Fibroblast of skin of scalp (primary cell): ENCODE data around the gene SCCPDH.
A peak's percentile ranks its signal among the peaks of the same experiment; 100 is the strongest.
"Not testable (repeated sequence)": the region's sequence is repeated elsewhere in the genome, so short reads cannot be mapped to it uniquely, and the experiment has no call there.

Experiments used
- DNase-seq: peaks from one replicate; pipeline ENCODE4 v3.0.0-alpha.2; 2013

The SCCPDH gene

DNA sequence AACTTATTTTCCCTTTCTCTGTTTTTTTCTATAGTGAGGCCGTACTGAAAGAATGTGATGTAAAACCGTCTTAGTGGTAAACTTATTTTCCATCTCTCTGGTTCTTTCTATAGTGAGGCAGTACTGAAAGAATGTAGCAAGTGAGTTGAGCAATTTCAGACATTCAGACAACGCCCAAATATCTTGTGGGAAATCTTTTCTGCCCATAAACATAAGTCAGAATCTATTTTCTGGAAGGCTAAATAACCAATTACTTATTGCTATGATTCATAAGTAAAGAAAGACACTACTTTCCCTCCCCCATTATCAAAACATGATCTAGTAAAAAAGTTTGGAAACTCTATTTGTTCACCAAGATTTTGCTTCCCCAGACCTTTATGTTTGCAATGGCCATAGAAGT lies 18.8 kb upstream of the SCCPDH start:
- peak; percentile 97 for DNase-seq

DNA sequence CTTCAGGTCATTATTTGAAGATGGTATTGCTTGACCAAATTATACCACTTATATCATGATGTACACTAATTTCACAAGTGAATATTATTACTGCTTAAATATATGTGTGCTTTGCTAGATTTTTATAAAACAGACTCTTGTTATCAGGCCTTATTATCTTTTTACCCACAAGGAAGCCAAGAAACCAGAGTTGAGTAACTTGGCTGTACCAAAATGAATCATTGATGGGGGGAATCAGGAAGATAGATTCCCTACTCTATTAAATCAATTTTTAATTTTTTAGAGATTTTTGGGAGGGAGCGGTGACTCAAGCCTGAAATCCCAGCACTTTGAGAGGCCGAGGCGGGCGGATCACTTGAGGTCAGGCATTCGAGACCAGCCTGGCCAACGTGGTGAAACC lies 16.0 kb upstream of the SCCPDH start:
- DNase-seq: no peak

DNA sequence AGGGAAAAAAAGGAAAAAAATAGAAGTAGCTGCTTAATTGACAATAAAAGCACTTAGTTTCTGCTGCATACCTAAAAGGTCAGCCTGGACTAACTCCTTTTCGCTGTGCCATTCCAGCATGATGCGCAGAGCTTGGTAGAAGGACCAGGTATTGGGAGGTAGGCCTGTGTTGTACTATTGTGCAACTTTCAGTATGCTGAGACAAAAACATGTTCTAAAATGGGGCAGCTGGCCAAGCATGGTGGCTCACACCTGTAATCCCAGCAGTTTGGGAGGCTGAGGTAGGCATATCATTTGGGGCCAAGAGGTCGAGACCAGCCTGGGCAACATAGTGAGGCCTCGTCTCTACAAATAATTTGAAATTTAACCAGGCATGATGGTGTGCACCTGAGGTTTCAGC lies 15.0 kb upstream of the SCCPDH start:
- no peak for DNase-seq

DNA sequence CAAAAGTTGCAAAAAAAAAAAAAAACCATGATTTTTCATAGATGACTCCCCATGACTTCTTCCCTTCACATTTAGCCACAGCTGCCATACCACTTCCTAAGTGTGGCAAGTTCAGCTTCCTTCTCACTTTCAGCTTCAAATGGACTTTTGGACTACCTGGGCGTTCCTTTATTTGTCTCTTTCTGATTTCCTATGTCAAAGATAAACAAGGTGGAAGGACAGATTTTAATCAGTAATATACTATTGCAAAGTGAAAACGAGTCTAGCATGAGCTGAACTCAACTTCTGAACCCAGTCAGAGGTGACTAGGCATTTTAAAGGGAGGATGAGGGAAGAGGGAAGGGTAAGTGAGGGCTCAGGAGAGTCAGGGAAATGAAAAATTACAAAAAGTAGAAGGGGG lies 14.4 kb upstream of the SCCPDH start:
- no peak for DNase-seq

DNA sequence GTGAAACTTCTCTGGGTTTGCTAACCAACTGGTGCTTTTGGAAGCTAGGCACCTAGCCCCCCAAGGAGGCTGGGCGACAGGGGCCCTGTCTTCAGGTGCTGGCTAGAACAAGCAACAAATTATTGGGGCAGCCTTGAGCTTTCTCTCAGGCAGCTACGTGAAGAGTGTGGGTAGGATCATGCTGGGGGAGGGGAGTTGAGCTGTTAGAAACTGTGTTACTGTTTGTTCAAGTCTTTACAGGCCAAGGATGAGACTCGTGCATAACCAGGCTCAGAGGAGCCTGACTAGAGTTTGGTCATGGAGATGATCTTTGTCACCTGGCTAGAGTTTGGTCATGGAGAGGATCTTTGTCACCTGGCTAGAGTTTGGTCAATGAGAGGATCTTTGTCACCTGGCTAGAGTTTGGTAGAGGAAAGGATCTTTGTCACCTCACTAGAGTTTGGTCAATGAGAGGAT lies 12.6 kb upstream of the SCCPDH start:
- no peak for DNase-seq

DNA sequence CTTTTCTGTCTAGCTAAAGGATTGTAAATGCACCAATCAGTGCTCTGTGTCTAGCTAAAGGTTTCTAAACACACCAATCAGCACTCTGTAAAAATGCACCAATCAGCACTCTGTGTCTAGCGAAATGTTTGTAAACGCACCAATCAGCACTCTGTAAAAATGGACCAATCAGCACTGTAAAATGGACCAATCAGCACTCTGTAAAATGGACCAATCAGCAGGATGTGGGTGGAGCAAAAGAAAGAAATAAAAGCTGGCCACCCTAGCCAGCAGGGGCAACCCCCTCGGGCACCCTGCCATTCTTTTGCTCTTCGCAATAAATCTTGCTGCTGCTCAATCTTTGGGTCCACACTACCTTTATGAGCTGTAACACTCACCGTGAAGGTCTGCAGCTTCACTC lies 11.8 kb upstream of the SCCPDH start:
- not testable (repeated sequence) for DNase-seq

DNA sequence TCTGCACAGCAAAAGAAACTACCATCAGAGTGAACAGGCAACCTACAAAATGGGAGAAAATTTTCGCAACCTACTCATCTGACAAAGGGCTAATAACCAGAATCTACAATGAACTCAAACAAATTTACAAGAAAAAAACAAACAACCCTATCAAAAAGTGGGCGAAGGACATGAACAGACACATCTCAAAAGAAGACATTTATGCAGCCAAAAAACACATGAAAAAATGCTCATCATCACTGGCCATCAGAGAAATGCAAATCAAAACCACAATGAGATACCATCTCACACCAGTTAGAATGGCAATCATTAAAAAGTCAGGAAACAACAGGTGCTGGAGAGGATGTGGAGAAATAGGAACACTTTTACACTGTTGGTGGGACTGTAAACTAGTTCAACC lies 4.8 kb upstream of the SCCPDH start:
- not testable (repeated sequence) for DNase-seq

DNA sequence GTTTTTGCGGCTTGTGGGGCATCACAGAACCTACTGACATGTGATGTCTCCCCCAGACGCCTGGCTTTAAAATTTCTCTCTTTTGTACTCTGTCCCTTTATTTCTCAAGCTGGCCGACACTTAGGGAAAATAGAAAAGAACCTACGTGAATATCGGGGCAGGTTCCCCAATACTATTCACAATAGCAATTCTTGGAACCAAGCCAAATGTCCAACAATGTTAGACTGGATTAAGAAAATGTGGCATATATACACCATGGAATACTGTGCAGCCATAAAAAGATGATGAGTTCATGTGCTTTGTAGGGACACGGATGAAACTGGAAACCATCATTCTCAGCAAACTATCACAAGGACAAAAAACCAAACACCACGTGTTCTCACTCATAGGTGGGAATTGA lies 3.4 kb upstream of the SCCPDH start:
- not testable (repeated sequence) for DNase-seq

DNA sequence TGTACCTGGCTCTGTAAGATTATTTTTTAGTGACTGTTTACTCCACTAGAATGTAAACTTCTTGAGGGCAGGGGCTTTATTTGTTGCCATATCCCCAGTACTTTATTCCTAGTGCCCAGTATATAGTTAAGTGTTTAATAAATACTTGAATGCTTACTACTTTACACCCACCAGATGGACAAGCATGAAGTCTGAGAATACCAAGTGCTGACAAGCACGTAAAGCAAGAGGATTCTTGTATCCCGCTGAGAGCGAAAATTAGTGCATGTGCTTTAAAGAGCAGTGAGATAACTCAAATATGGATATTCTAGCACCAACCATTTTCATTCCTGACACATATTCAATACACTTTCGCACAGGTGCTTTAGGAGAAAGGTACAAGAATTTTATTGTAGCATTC lies 1.5 kb upstream of the SCCPDH start:
- no peak for DNase-seq

DNA sequence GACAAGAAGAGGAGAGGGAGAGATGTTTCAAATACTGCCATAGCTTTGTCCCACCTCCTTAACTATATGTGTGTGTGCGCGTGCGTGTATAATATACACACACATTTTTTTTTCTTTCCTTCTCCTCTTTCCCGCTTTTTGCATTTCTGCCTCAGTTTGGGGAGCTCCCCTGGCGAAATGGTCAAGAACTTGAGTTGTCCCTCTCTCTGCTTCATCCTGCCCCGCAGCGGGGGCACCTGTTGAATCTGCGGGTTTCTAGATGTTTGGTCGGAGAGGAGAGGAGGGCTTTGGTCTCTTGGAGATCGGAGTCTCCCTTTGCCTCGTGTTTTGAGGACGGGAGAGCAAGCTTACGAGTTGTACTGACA lies 504 bp downstream of the SCCPDH start:
- peak; percentile 38 for DNase-seq

DNA sequence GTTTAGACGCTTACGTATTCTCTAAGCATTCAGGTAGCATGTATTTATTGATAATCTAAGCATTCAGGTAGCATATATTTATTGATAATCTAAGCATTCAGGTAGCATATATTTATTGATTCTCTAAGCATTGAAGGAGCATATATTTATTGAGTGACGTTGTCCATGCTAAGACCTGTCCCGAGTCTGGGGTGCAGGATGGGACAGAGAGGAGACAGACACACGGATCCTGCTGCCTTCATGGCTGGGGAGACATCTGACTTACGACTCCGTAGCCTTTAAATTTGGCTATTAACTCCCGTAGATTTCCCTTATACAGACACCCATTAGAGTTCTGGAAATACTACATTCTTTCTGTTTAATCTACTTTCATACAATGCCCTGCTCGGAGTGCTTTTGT lies 982 bp downstream of the SCCPDH start:
- DNase-seq: no peak

DNA sequence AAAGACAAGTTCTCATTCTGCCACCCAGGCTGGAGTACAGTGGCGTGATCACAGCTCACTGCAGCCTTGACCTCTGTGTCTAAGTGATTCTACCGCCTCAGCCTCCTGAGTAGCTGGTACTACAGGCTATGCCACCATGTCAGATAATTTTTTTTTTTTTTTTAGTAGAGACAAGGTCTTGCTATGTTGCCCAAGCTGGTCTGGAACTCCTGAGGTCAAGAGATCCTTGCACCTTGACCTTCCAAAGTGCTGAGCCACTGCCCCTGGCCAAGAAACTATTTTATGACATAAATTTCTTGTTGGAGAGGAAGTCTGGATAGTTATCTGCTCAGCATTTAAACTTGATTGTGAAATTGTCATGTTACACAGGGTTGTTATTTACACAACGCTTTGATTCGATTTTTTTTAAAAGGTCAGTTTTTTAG lies 2.1 kb downstream of the SCCPDH start:
- DNase-seq: no peak

DNA sequence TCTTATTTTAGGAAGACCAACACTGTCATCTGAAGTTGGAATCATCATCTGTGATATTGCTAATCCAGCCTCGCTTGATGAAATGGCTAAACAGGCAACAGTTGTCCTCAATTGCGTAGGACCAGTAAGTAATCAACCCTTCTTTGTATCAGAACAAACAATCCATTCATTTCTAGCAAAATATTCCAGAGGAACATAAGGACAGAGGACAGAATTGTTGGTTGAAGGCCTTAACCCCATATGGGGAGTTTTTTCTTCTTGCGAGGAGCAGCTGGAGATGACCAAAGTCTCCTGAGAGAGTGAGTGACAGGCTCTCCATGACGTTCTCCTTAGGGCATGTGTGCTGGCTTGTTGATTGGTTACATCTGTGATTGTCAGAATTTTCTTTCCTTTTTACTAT lies 2.7 kb downstream of the SCCPDH start:
- no peak for DNase-seq

DNA sequence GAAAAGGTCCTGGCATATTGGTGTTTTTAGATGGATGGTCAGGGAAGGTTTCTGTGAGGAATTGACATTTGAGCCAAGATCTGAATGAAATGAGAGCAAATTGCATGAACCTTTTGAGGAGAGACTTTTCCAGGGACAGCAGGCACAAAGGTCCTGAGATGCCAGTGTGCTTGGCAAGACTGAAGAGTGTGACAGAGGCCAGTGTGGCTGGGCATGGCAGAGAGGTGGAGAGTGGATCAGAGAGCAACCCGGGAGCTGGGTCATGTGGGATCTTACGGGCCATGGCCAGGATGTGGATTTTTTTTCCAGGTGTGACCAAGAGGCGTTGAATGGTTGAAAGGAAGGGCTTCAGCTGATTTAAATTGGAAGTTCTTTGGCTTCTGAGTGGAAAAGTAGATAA lies 3.4 kb downstream of the SCCPDH start:
- no peak for DNase-seq

DNA sequence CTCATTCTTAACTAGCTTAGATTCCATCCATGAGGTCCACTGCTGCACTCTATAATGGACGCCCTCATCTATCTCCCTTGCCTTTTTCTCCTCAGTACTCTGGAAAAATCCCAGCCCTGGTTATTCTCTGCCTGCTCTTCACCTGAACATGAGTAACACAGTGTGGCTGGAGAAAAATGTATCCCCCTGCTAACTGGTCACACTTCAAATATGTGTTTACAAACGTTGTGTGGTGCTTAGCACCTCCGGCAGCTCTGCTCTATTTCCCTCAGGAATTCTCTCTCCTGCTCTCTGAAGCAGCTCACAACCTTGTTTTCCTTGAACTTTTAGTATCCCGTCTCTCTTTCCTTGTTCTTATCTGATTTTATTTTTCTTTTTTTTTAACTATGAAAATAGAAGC lies 4.1 kb downstream of the SCCPDH start:
- no peak for DNase-seq

DNA sequence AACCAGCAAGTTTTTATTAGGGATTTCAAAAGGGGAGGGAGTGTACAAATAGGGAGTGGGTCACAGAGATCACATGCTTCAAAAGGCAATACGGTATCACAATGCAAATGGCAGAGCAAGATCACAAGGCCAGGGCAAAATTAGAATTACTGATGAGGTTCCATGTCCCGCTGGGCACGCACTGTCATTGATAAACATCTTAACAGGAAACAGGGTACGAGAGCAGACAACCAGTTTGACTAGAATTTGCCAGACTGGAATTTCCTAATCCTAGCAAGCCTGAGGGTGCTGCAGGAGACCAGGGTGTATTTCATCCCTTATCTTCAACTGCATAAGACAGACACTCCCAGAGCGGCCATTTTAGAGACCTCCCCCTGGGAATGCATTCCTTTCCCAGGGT lies 4.8 kb downstream of the SCCPDH start:
- DNase-seq: not testable (repeated sequence)

DNA sequence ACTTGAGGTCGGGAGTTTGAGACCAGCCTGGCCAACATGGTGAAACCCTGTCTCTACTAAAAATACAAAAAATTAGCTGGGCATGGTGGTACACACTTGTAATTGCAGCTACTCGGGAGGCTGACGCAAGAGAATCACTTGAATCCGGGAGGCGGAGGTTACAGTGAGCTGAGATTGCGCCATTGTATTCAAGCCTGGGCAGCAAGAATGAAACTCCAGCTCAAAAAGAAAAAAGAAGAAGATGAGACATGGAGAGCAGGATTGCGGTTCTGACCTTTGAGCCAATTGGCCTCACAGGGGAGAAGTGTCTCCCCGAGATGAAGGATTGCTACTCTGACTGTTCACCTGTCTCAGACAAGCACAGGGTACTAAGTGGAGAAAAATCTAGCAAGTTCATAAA lies 6.6 kb downstream of the SCCPDH start:
- no peak for DNase-seq

DNA sequence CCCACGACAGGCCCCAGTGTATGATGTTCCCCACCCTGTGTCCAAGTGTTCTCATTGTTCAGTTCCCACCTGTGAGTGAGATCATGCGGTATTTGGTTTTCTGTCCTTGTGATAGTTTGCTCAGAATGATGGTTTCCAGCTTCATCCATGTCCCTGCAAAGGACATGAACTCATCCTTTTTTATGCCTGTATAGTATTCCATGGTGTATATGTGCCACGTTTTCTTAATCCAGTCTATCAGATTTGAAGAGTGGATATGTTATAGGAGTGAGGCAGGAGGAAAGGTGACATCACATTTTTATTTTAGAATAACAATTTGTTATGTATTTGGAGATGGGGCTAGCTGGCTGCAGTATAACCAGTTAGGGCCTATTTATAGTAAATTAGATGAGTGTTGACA lies 7.7 kb downstream of the SCCPDH start:
- DNase-seq: not testable (repeated sequence)

DNA sequence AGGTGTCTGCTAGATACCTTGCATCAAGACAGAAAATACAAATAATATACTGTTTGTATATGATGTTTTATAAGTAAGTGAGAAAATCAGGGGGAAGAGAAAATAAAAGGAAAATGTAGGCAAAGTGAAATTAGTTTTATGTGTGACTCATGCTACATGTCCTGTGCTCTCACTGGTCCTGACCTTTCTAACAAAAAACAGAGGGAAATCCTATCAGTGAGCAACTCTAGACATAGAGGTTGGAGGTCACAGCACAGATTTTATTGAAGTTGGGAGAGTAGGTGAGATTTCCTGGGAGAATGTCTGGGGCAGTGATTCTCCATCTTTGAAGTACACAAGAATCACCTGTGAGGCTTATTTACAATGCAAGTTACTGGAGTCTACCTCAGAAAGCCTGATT lies 9.5 kb downstream of the SCCPDH start:
- no peak for DNase-seq

DNA sequence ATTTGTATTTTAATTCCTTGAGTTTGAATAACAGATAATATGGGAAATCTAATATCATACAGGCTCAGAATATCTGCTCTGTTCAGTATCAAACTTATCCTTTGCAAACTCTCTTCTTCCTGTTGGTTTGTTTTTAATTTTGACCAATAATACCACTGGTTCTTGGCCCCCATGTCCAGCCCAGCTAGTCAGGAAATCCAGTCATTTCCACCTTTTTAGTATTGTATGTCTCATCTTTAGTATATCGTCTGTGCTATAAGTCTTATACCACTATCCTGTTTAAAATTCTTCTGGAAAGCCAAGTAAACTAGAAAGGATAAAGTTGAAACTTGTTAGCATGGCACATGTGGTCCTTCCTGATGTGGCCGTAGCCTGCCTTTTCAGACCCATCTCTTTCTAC lies 10.7 kb downstream of the SCCPDH start:
- no peak for DNase-seq

DNA sequence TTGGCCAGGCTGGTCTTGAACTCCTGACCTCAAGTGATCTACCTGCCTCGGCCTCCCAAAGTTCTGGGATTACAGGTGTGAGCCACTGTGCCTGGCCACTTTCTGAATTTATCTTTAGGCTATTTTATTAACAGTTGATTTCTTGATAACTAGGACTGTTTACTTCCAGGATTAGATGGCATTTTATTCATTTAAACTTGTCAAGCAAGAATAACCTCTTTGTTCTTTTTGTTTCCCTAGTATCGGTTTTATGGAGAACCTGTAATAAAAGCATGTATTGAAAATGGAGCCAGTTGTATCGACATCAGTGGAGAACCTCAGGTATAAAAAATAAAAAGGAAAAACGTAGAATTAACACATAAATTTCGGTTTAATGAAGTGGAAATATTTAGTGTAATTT lies 11.5 kb downstream of the SCCPDH start:
- no peak for DNase-seq

DNA sequence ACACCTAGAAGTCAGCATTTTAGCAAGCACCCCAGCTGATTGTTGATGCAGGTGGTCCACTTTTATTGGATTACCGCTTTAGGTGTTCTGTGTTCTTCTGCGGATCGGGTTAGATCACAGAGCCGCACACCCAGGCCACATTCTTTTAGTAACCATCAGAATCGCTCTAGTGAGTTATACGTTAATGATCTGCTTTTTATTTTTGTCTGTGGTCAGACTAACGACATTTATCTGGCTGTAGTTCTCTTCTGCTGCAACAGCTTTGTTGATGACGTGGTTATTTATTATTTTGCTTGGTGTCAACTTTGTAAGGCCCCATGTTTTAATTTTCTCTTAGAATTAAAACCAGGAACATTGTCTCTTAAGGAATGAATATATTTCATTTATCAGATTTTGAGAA lies 18.2 kb downstream of the SCCPDH start:
- no peak for DNase-seq

DNA sequence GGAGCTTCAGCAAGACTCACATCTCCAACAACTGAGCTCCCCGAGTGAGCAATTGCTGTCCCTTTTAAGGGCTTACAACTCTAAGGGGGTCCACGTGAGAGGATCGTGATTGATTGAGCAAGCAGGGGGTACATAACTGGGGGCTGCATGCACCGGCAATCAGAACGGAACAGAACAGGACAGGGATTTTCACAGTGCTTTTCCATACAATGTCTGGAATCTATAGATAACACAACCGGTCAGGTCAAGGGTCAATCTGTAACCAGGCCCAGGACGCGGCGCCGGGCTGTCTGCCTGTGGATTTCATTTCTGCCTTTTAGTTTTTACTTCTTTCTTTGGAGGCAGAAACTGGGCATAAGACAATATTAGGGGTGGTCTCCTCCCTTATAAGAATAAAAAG lies 21.9 kb downstream of the SCCPDH start:
- DNase-seq: not testable (repeated sequence)

DNA sequence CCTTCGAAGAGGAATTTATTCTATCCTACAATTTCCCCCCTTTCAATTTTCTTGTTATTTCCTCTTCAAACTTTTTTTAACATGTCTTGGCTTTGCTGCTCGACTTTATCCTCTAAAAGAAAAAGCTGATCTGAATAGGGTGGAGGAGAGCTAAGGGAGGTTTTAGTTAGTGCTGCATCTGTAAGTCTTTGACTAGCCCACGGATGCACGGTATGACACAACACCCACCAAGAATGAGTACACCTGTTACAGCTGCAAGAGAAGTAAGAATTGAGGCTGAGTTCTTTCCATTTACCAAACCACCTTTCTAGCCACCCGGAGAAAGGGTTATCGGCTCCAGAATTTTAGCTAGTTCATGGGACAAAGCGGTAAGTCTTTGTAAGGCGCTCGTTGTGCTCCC lies 23.8 kb downstream of the SCCPDH start:
- no peak for DNase-seq

DNA sequence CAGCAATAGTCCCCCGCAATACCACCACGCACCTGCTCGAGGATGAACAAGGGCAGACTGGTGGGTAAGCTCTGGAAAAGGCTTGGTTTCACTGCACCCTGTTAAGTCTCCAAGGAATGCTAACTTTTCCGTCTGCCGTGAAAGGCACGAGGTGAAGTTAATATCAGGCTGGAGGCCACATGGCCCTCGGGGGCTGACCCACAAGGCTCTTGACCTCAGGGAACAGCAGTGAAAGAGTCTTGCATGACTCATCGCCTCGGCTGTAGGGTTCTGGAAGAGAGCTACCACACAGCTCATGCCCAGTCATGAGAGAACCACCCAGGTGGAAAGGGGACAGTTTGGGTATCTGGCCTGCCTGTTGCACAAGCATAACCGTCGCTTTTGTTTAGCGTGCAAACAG lies 24.7 kb downstream of the SCCPDH start:
- no peak for DNase-seq

DNA sequence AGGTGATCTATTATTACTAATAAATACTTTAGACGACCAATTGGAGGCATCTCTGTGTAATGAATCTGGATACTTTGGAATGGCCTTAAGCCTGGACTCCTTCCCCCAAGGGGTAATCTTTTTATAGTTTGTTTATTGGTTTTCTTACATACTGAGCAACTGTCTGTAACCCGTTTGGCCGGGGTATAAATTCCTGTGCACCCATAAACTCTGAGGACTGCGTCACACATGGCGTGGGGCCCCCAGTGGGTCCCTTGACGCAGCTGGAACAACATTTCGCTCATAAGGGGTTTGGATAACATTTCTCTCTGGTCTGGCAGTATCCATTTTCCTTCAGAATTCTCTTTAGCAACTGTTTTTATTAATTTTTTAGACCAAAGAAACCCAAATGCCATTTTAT lies 26.5 kb downstream of the SCCPDH start:
- DNase-seq: no peak
